Karpas-422 (cell line): ENCODE data around the gene CTXN3. TPM values are rescaled to one million over a fixed set of nuclear protein-coding genes. Genes with fewer than 3 reads are reported as not detected.

Source experiments
- DNase-seq: peaks from one replicate; pipeline ENCODE4 v3.0.0-alpha.2; 2015
- H2AFZ ChIP-seq: fragments of 200-600 bp; sonication (generic); 2 replicates; pipeline ENCODE4 v1.6.1; 2014; ENCODE audit warnings: antibody characterized with exemption, low read length, mixed read lengths
- H3K27ac ChIP-seq: fragments of 200-600 bp; sonication (generic); 2 replicates; pipeline ENCODE4 v1.5.1; 2014; ENCODE audit warnings: mild to moderate bottlenecking, low read length, moderate library complexity
- H3K27me3 ChIP-seq: fragments of 200-600 bp; sonication (generic); 2 replicates; pipeline ENCODE4 v1.6.1; 2014; ENCODE audit warnings: low read length, mixed read lengths
- H3K36me3 ChIP-seq: fragments of 200-600 bp; sonication (generic); 2 replicates; pipeline ENCODE4 v1.6.1; 2014; ENCODE audit warnings: low read length, mixed read lengths; ENCODE audit not compliant: insufficient read depth
- H3K4me1 ChIP-seq: fragments of 200-600 bp; sonication (generic); 2 replicates; pipeline ENCODE4 v1.6.1; 2014; ENCODE audit warnings: mild to moderate bottlenecking, low read length, mixed read lengths
- H3K4me2 ChIP-seq: fragments of 200-600 bp; sonication (generic); 2 replicates; pipeline ENCODE4 v1.6.1; 2014; ENCODE audit warnings: low read length, low read depth, mild to moderate bottlenecking; ENCODE audit not compliant: poor library complexity, severe bottlenecking
- H3K4me3 ChIP-seq: fragments of 200-600 bp; sonication (generic); 2 replicates; pipeline ENCODE4 v1.5.1; 2014; ENCODE audit warnings: mild to moderate bottlenecking, antibody characterized with exemption, low read length, mixed read lengths
- H3K79me2 ChIP-seq: fragments of 200-600 bp; sonication (generic); 2 replicates; pipeline ENCODE4 v1.6.1; 2014; ENCODE audit warnings: mild to moderate bottlenecking, low read length, mixed read lengths
- H3K9ac ChIP-seq: fragments of 200-600 bp; sonication (generic); 2 replicates; pipeline ENCODE4 v1.6.0; 2014; ENCODE audit warnings: low read length
- H3K9me2 ChIP-seq: fragments of 200-600 bp; sonication (generic), shearing (Covaris generic); replicated peaks from 2 replicates; pipeline ENCODE4 v1.6.0; 2014; ENCODE audit warnings: mild to moderate bottlenecking, low read length, moderate library complexity; ENCODE audit not compliant: insufficient read depth
- H3K9me3 ChIP-seq: fragments of 300-700, 200-600 bp; sonication (generic); 2 replicates; pipeline ENCODE4 v1.6.1; 2014; ENCODE audit warnings: low read length, mixed read lengths
- H4K20me1 ChIP-seq: fragments of 200-600 bp; sonication (generic); 2 replicates; pipeline ENCODE4 v1.6.1; 2014; ENCODE audit warnings: mild to moderate bottlenecking, antibody characterized with exemption, low read length, low read depth; ENCODE audit not compliant: insufficient read depth
- total RNA-seq: library from RNA; depleted of rRNA; stranded (reverse); fragments of >200 nt; shearing (Covaris generic); gene quantifications from 2 replicates; pipeline ENCODE4 v1.2.3, GENCODE V29; 2014; ENCODE audit warnings: low replicate concordance

CTXN3 gene
- total RNA-seq, 1 experiment from 2014 or later, result not detected

DNA sequence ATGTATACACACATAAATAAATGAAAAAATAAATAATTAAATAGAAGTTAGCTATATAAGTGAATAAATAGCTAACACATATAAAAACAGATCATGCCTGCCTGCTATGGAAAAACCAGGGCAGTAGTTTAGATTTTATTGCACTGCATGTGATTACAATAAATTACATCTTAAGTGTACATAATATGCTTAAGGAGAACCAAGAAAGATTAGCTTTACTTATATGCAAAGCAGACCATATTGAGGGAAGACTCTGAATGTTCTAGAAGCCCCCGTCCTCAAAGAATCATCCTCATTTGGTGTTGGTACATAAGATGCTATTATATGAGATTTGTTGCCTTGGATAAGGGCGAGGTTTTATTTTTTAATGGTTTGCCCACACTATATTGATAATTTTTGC lies 5.9 kb upstream of the CTXN3 start:
- Histone ChIP-seq H2AFZ (no peak overlapping the region), H3K4me3 (no peak overlapping the region), H3K79me2 (no peaks in the 10 kb centered on the region), H3K27me3 (no peaks in the 10 kb centered on the region), H3K9me2 (no peaks in the 10 kb centered on the region), H3K36me3 (no peaks in the 10 kb centered on the region), H3K9ac (no peak overlapping the region), H3K27ac (no peak overlapping the region), H3K4me2 (no peak overlapping the region), H3K9me3 (no peaks in the 10 kb centered on the region), H4K20me1 (no peaks in the 10 kb centered on the region), H3K4me1 (no peaks in the 10 kb centered on the region)
- DNase-seq, result no peak

DNA sequence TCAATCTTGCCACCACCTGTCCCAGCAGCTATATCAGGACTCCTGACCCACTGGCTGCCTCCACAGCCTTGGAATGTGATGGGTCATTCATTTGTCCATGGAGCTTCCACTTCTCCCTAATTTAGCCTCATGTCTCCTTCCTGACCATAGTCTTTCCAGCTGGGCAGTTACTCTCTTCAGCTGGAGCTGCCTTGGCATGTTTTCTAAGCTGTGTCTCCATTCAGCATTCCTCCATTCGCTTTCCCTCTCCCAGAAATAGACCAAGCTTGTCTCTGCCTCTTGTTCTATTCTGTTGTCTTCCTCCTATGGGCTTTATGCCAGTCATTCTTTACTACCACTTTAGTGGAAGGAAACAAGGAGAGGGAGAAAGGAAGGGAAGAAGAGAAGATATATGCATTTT lies 5.3 kb upstream of the CTXN3 start:
- H3K9ac ChIP-seq, result no peak overlapping the region
- no peak for DNase-seq
- H3K4me1 ChIP-seq, result no peaks in the 10 kb centered on the region
- no peaks in the 10 kb centered on the region for H3K9me3 ChIP-seq
- H3K4me3 ChIP-seq, result no peak overlapping the region
- H3K9me2 ChIP-seq, result no peaks in the 10 kb centered on the region
- no peaks in the 10 kb centered on the region for H3K79me2 ChIP-seq
- no peak overlapping the region for H2AFZ ChIP-seq
- no peaks in the 10 kb centered on the region for H4K20me1 ChIP-seq
- no peak overlapping the region for H3K27ac ChIP-seq
- H3K27me3 ChIP-seq, result no peaks in the 10 kb centered on the region
- H3K36me3 ChIP-seq, result no peaks in the 10 kb centered on the region
- H3K4me2 ChIP-seq, result no peak overlapping the region

DNA sequence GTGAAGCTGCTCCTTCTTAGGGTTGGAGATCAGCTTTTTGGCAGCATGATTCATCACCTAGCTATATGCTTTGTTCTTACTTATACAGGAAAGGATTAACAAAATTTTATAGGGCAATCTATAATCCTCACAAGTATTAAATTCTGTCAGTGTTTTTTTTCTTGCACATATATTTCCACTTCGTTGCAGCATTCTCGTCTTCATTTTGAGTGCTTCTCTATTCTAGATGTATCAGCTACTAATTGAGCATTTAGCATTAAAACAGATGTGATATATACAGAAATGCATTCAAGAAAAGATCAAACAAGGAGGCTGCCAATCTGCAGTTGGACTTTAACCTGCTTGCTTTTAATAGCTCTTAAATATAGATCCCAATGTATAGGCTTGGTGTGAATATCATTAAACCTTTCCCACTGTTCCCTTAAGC lies 3.6 kb upstream of the CTXN3 start:
- Histone ChIP-seq H3K9ac (no peak overlapping the region), H3K27ac (no peak overlapping the region), H3K4me2 (no peak overlapping the region), H3K27me3 (no peaks in the 10 kb centered on the region; the same call in 1 of the 2 replicates), H3K4me1 (no peaks in the 10 kb centered on the region), H3K79me2 (no peaks in the 10 kb centered on the region), H4K20me1 (no peaks in the 10 kb centered on the region), H3K36me3 (no peaks in the 10 kb centered on the region), H3K9me3 (no peaks in the 10 kb centered on the region), H3K9me2 (no peaks in the 10 kb centered on the region), H3K4me3 (no peak overlapping the region), H2AFZ (no peak overlapping the region)
- no peak for DNase-seq

DNA sequence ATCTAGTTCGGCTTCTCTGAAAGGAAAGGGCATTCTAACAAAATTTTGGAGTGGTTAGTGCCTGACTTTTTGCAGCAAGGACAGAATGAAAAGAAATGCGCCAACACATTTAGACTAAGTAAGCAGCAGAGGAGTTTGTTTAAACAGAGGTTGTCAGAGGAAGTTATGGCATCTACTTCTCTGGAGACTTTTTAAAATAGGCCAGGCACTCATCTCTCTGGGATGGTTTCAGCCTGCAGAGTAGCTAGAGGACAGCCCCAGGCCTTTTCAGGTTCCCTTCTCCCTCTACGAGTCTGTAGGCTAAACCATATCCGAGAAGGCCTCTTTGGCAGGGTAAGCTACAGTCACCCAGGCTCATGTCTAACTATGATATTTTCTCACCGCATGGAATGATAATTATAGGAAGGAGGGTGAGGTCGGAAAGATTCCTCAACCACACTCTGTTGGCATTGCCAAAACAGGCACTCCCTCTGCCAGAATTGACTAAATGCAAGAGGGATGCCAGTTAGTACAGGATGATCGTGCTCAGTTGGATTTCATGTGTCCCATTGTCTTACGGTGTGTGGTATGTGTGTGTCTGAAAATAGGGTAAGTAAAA lies 1.4 kb upstream of the CTXN3 start:
- no peak overlapping the region for H2AFZ ChIP-seq
- no peaks in the 10 kb centered on the region for H3K36me3 ChIP-seq
- H3K27me3 ChIP-seq, result no peaks in the 10 kb centered on the region; the same call in 1 of the 2 replicates
- no peak overlapping the region for H3K9ac ChIP-seq
- H3K4me3 ChIP-seq, result no peak overlapping the region
- no peaks in the 10 kb centered on the region for H3K9me3 ChIP-seq
- no peaks in the 10 kb centered on the region for H3K4me1 ChIP-seq
- H4K20me1 ChIP-seq, result no peaks in the 10 kb centered on the region
- H3K9me2 ChIP-seq, result no peaks in the 10 kb centered on the region
- H3K79me2 ChIP-seq, result no peaks in the 10 kb centered on the region
- DNase-seq, result no peak
- H3K27ac ChIP-seq, result no peak overlapping the region
- H3K4me2 ChIP-seq, result no peak overlapping the region

DNA sequence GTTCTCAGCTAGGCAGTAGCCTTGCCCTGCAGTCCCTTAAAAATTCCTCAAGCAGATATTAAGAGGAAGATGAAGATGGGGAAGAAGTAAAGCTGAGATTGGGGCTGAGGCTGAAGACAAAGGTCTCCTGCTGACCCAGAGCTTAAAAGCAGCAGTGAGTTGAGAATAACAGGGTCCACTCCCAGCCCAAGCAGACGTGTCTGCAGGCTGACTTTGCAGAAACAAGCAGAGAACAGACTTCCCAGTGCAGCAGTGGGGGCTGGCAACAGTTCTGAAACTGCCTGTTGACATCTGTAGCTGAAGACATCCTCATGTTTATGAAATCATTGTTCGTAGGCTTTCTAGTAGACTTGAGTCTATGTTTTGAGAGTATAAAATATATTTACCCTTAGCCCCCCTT lies 1.1 kb downstream of the CTXN3 start:
- Histone ChIP-seq H2AFZ (no peak overlapping the region), H3K27ac (no peak overlapping the region), H3K9me3 (no peaks in the 10 kb centered on the region), H3K4me1 (no peaks in the 10 kb centered on the region), H3K4me2 (no peak overlapping the region), H3K9ac (no peak overlapping the region), H3K27me3 (no peaks in the 10 kb centered on the region; the same call in 1 of the 2 replicates), H3K36me3 (no peaks in the 10 kb centered on the region), H3K79me2 (no peaks in the 10 kb centered on the region), H4K20me1 (no peaks in the 10 kb centered on the region), H3K9me2 (no peaks in the 10 kb centered on the region), H3K4me3 (no peak overlapping the region)
- no peak for DNase-seq

DNA sequence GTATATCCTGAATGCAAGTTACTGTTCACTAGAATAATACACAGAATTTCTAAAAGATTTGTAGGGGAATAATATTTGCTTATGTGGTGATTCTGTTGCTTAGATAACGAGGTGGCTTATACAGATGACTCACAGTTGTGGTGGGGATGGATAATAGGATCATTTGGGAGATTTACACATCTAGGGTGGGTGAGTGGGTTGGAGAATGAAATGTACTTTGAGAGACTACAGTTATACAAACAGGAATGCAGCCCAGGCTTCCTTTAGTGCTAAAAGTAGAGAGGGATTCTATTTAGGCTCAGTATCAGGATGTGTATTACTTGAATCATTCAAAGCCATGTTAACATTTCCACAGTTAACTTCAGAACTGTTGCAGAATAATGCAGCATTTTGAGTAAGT lies 1.8 kb downstream of the CTXN3 start:
- no peaks in the 10 kb centered on the region for H3K9me3 ChIP-seq
- no peak overlapping the region for H3K27ac ChIP-seq
- no peak overlapping the region for H3K9ac ChIP-seq
- no peaks in the 10 kb centered on the region for H3K79me2 ChIP-seq
- H4K20me1 ChIP-seq, result no peaks in the 10 kb centered on the region
- no peak overlapping the region for H3K4me3 ChIP-seq
- no peaks in the 10 kb centered on the region; the same call in 1 of the 2 replicates for H3K27me3 ChIP-seq
- no peak overlapping the region for H2AFZ ChIP-seq
- H3K4me1 ChIP-seq, result no peaks in the 10 kb centered on the region
- no peak overlapping the region for H3K4me2 ChIP-seq
- no peaks in the 10 kb centered on the region for H3K9me2 ChIP-seq
- no peak for DNase-seq
- no peaks in the 10 kb centered on the region for H3K36me3 ChIP-seq

DNA sequence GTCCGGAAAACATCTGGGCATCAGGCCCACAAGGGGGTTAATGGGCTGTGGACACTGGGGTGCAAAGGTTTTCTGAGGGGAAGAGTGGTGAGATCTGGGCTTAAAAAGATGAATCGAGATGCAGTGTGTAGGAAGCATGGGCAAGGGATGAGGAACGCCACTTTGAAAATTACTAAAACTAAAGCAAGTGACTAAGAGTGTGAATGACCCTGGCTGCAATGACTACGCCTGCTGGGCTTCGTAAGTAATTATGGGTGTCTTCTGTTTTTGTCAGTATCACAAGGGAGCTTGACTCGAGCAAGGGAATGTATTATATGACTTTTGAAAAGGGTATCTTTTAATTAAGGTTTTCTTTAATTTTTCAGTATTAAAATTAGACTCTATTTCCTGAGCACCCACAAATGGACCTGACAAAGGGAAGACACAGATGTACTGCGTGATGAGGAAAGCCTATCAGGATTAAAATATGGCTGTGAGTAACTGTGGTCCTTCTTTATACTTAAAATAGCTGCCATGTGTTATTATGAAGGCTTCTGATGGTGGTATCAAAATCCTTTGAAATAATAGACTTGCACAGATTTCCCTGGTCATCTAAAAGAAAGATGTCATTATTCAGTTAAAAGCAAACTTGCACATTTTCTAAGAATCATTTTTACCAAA lies 4.2 kb downstream of the CTXN3 start:
- Histone ChIP-seq H3K9ac (no peak overlapping the region), H3K4me1 (no peaks in the 10 kb centered on the region), H3K79me2 (no peaks in the 10 kb centered on the region), H2AFZ (no peak overlapping the region), H3K9me2 (no peaks in the 10 kb centered on the region), H4K20me1 (no peaks in the 10 kb centered on the region), H3K27me3 (no peaks in the 10 kb centered on the region; the same call in 1 of the 2 replicates), H3K9me3 (no peaks in the 10 kb centered on the region), H3K4me3 (no peak overlapping the region), H3K4me2 (no peak overlapping the region), H3K27ac (no peak overlapping the region), H3K36me3 (no peaks in the 10 kb centered on the region)
- no peak for DNase-seq

DNA sequence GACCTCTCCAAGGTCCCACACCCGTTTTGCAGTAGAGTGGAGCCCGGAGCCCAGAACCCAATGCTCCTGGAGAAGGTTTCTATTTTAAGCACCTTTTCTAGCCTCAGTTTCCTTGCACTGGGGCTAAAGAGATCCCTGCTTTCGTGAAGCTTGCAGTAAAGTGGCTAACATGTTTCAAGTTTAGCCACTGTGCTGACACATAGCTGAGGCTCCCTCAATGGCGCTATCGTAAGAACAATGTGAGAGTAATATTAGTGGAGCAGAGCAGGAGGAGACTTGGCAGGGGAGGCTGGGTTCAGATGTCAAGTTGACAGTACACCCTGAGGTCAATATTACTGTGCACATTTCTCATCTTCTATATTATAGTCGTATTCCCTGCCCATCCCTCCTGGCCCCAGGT lies 7.9 kb downstream of the CTXN3 start:
- H3K79me2 ChIP-seq, result no peaks in the 10 kb centered on the region
- H2AFZ ChIP-seq, result no peak overlapping the region
- H3K27me3 ChIP-seq, result no peaks in the 10 kb centered on the region; the same call in 1 of the 2 replicates
- no peaks in the 10 kb centered on the region for H3K4me1 ChIP-seq
- no peak overlapping the region for H3K4me3 ChIP-seq
- H3K9me2 ChIP-seq, result no peaks in the 10 kb centered on the region
- H3K4me2 ChIP-seq, result no peak overlapping the region
- no peaks in the 10 kb centered on the region for H3K36me3 ChIP-seq
- no peak overlapping the region for H3K27ac ChIP-seq
- H3K9me3 ChIP-seq, result no peaks in the 10 kb centered on the region
- DNase-seq, result no peak
- no peak overlapping the region for H3K9ac ChIP-seq
- H4K20me1 ChIP-seq, result no peaks in the 10 kb centered on the region
